HL-60 (cell line): Measurements from ENCODE around the gene CCNT2.
"Not testable (repeated sequence)": the region's sequence is repeated elsewhere in the genome, so short reads cannot be mapped to it uniquely, and the experiment has no call there.

Experiments used
- DNase-seq, 2 experiments: peaks; one replicate each; pipeline ENCODE4 v3.0.0-alpha.2; 2010 to 2020; ENCODE audit warnings: low read depth in 1 of 2, low spot score in 1 of 2
- H3K27ac ChIP-seq: fragments of 250-450 bp; sonication (Bioruptor Pico); replicated peaks from 2 replicates; pipeline ENCODE4 v1.5.1; 2020; ENCODE audit warnings: mild to moderate bottlenecking, moderate library complexity
- H3K27me3 ChIP-seq: fragments of 250-450 bp; sonication (Bioruptor Pico); 2 replicates; pipeline ENCODE4 v1.5.1; 2021; ENCODE audit warnings: mild to moderate bottlenecking, moderate library complexity; ENCODE audit not compliant: insufficient read depth, poor library complexity, severe bottlenecking
- H3K4me3 ChIP-seq: replicated peaks from 2 replicates; pipeline ENCODE4 v1.5.1; 2011; ENCODE audit warnings: mild to moderate bottlenecking, control low read depth, low read length; ENCODE audit not compliant: insufficient read depth
- GABPA ChIP-seq: IDR thresholded peaks from 2 replicates; pipeline ENCODE4 v1.6.1; 2012; ENCODE audit warnings: low read depth
- POLR2AphosphoS5 ChIP-seq: IDR thresholded peaks from 2 replicates; pipeline ENCODE4 v1.6.1; 2012; ENCODE audit warnings: low read depth
- SPI1 ChIP-seq: IDR thresholded peaks from 2 replicates; pipeline ENCODE4 v1.6.1; 2012; ENCODE audit warnings: low read depth, mild to moderate bottlenecking, borderline replicate concordance
- TF ChIP-seq, protein P1 (sequence below): IDR thresholded peaks from 2 replicates; pipeline ENCODE4 v1.6.1; 2012; ENCODE audit warnings: low read depth; ENCODE audit not compliant: insufficient replicate concordance
- TF ChIP-seq, protein P2 (sequence below): IDR thresholded peaks from one replicate; pipeline ENCODE4 v1.5.1; 2011; ENCODE audit warnings: low read length, control low read depth, inconsistent platforms; ENCODE audit not compliant: insufficient read depth

The CCNT2 gene

DNA sequence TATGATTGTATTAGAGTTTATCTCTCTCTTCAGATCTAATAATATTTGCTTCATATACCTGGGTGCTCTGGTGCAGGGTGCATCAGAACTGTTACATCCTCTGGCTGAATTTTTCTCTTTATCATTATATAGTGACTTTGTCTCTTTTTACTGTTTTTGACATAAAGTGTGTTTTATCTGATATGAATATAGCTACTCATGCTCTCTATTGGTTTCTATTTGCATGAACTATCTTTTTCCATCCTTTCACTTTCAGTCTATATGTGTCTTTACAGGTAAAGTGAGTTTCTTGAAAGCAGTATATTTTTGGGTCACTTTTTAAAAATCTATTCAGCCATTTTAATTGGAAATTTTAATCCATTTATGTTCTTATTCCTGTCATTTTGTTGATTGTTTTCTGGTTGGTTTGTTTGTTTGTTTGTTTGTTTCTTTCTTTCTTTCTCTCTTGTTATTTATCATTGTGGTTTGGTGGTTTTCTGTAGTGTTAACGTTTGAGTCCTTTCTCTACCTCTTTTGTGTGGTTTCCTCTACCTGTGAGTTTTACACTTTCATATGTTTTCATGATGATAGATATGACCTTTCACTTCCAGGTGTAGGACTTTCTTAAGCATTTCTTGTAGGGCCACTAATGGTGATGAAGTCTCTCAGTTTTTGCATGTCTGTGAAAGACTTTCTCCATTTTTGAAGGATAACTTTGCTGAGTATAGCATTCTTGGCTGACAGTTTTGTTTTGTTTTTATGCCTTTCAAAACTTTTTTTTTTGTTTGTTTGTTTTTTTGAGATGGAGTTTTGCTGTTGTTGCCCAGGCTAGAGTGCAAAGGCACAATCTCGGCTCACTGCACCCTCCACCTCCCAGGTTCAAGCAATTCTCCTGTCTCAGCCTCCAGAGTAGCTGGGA, 54.9 kb downstream of the CCNT2 start:
- H3K4me3 ChIP-seq = no peak overlapping the region
- H3K27me3 ChIP-seq = no peaks in the 10 kb centered on the region
- TF ChIP-seq, protein P1, sequence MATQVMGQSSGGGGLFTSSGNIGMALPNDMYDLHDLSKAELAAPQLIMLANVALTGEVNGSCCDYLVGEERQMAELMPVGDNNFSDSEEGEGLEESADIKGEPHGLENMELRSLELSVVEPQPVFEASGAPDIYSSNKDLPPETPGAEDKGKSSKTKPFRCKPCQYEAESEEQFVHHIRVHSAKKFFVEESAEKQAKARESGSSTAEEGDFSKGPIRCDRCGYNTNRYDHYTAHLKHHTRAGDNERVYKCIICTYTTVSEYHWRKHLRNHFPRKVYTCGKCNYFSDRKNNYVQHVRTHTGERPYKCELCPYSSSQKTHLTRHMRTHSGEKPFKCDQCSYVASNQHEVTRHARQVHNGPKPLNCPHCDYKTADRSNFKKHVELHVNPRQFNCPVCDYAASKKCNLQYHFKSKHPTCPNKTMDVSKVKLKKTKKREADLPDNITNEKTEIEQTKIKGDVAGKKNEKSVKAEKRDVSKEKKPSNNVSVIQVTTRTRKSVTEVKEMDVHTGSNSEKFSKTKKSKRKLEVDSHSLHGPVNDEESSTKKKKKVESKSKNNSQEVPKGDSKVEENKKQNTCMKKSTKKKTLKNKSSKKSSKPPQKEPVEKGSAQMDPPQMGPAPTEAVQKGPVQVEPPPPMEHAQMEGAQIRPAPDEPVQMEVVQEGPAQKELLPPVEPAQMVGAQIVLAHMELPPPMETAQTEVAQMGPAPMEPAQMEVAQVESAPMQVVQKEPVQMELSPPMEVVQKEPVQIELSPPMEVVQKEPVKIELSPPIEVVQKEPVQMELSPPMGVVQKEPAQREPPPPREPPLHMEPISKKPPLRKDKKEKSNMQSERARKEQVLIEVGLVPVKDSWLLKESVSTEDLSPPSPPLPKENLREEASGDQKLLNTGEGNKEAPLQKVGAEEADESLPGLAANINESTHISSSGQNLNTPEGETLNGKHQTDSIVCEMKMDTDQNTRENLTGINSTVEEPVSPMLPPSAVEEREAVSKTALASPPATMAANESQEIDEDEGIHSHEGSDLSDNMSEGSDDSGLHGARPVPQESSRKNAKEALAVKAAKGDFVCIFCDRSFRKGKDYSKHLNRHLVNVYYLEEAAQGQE = no peak
- TF ChIP-seq GABPA = no peak
- TF ChIP-seq, protein P2, sequence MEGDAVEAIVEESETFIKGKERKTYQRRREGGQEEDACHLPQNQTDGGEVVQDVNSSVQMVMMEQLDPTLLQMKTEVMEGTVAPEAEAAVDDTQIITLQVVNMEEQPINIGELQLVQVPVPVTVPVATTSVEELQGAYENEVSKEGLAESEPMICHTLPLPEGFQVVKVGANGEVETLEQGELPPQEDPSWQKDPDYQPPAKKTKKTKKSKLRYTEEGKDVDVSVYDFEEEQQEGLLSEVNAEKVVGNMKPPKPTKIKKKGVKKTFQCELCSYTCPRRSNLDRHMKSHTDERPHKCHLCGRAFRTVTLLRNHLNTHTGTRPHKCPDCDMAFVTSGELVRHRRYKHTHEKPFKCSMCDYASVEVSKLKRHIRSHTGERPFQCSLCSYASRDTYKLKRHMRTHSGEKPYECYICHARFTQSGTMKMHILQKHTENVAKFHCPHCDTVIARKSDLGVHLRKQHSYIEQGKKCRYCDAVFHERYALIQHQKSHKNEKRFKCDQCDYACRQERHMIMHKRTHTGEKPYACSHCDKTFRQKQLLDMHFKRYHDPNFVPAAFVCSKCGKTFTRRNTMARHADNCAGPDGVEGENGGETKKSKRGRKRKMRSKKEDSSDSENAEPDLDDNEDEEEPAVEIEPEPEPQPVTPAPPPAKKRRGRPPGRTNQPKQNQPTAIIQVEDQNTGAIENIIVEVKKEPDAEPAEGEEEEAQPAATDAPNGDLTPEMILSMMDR = no peak
- TF ChIP-seq SPI1 = no peak
- TF ChIP-seq POLR2AphosphoS5 = no peak
- H3K27ac ChIP-seq = no peak overlapping the region
- no peak for DNase-seq

DNA sequence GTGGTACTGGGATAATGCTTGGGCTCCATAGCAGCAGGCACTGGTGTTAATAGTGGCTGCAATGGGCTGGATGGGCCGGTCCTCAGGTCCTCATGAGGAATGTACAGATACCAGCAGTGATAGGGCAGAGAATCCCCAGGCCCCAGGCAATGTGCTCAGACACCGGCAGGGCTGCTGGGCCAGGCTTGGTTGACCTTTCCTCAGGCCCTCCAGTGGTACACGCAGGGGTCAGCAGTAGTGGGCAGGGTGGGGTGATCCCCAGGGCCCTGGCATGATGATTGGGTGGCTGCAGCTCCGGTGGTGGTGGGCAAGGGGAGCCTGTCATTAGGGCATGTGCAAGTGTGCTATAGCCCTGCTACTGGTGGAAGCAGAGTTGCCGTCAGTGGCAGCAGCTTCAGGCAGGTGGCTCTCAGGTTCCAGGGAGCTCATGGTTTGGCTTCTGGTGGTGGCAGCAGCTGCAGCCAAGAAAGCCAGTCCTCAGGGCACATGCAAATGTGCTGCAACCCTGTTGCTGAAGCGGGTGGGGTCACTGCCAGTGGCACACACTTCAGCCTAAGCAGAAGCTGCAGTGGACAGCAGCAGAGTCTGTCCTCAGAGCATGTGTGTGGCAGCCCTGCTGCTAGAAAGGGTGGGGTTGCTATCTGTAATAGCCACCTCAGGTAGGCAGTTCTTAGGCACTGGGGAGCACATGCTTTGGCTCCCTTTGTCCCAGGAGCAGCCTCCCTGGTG, 56.8 kb downstream of the CCNT2 start:
- TF ChIP-seq, protein P2 = no peak
- no peak for TF ChIP-seq POLR2AphosphoS5
- Histone ChIP-seq H3K27me3 (no peaks in the 10 kb centered on the region), H3K27ac (no peak overlapping the region), H3K4me3 (no peak overlapping the region)
- DNase-seq = no peak

DNA sequence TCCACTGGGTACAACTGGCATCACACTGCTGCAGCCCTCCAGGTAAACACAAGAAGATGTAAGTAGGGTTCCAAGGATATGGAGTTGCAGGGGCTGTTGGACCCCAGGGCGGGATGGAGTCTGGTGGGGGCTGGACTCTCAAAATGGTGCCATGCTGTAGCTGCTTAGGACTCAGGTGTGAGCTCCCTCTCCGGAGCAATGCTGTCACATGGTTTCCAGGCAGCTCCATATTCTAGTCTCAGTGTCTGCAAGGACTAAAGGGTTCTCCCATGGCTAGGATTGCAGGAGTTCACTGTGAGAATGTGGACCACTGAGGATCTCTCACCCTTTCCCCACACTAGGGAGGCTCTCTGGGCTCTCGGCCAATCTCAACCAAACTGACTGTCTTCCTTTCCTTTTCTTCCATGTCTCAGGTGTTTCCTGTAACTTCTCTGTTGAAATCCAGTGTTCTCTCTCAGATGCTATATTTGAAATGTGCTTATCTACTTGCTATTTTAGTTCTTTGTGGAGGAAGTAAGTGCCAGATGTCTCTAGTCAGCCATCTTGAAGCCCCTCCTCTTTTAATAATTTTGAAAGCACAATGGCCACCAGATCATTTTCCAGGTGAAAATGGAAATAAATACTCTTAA, 57.6 kb downstream of the CCNT2 start:
- TF ChIP-seq SPI1 (no peak), POLR2AphosphoS5 (no peak), GABPA (no peak)
- TF ChIP-seq, protein P1 = no peak
- TF ChIP-seq, protein P2 = no peak
- Histone ChIP-seq H3K4me3 (no peak overlapping the region), H3K27ac (no peak overlapping the region), H3K27me3 (no peaks in the 10 kb centered on the region)
- no peak for DNase-seq

DNA sequence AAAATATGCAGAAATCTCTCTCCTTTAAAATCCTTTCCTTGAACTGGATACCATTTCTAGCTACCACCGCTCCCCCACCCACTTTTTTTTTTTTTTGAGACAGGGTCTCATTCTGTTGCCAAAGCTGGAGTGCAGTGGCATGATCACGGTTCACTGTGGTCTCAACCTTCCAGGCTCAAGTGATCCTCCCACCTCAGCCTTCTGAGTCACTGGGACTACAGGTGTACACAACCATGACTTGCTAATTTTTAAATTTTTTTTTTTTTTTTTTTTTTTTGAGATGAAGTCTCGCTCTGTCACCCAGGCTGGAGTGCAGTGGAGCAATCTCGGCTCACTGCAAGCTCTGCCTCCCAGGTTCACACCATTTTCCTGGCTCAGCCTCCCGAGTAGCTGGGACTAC, 58.5 kb downstream of the CCNT2 start:
- not testable (repeated sequence) for H3K4me3 ChIP-seq, DNase-seq, H3K27me3 ChIP-seq, H3K27ac ChIP-seq
